Right forelimb (tissue), 1 donor: ENCODE results near the gene FOXJ3.

Experiments used
- DNase-seq: peaks from one replicate; pipeline ENCODE4 v3.0.0-alpha.2; 2018

The FOXJ3 gene

GRCh38 chr1:42163536-42164503, 171.2 kb downstream of the FOXJ3 start:
- no peak for DNase-seq

GRCh38 chr1:42163114-42163513, 171.9 kb downstream of the FOXJ3 start:
- DNase-seq, result no peak

- DNase-seq, result no peak
Observed at GRCh38 chr1:42162181-42162580, 172.9 kb downstream of the FOXJ3 start.

DNA sequence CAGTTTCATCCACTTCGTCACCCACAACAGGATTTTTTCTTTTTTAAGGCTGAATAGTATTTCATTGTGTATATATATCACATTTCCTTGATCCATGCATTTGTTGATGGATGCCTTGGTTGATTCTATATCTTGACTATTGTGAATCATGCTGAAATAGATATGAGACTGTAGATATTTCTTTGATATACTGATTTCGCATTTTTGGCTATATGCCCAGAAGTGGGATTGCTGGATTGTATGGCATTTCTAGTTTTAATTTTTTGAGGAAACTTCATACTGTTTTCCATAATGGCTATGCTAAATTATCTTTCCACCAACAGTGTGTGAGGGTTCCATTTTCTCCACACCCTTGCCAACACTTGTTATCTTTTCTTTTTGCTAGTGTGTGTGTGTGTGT, 176.8 kb downstream of the FOXJ3 start:
- no peak for DNase-seq

DNA sequence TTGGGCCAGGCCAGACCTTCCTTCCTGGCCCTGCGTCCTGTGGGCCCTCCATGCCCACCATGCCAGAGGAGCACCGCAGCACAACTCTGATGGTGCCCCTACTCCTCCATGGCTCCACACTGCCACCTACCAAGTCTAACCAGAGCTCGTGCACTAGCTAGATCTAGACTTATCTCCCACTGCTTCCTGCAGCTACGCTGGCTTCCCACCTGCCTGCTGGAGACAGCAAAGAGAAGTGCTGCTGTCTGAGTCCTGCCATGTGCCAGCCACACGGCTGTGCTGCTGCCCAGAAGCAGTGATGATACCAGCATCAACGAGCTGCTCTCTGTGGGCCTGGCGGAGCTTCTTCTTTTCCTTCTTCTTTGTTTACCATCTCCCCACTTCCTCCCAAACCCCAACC, 177.4 kb downstream of the FOXJ3 start:
- DNase-seq, result no peak

- DNase-seq, result no peak
Observed at GRCh38 chr1:42155362-42155761, 179.7 kb downstream of the FOXJ3 start.

DNA sequence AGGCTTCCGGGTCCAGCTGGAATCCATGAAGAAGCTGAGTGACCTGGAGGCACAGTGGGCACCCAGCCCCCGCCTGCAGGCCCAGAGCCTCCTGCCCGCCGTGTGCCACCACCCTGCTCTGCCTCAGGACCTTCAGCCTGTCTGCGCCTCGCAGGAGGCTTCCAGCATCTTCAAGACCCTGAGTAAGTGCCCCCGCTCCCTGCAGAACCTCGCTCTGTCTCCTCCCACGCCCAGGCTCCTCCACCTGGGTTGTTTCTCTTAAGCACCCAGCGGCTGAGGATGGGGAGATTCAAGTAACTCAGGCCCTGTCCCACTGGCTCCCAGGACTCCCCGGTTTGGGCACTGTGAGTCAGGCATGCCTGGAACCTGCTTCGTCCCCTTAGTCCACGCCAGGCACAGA, 180.3 kb downstream of the FOXJ3 start:
- DNase-seq, result no peak

DNA sequence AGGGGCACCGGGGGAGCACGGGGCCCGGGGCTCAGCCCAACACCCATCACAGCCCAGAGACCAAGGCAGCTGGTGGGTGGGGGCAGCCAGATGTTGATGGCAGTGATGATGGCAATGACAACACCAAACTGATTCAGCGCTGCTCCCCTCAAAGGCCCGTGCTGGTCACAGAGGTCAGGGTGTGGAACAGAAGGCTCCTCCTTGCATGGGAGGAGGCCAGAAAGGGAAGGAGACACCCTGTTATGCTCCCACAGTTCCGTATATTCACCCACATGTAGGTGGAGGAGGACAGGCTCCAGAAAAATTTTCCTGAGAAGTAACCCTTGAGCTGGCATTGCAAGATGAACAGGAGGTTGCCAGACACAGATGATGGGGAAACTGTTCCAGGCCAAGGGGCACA, 181.4 kb downstream of the FOXJ3 start:
- no peak for DNase-seq

- no peak for DNase-seq
Observed at GRCh38 chr1:42152907-42153600, 182.0 kb downstream of the FOXJ3 start, which contains the start of gene GUCA2B. TSS of gene GUCA2B (plus strand) at chr1:42153410. CDS start at chr1:42153451, 41 bp downstream.

- no peak for DNase-seq
Observed at GRCh38 chr1:42152119-42152518, 182.9 kb downstream of the FOXJ3 start.

GRCh38 chr1:42150651-42151050, 184.4 kb downstream of the FOXJ3 start:
- DNase-seq, result no peak

DNA sequence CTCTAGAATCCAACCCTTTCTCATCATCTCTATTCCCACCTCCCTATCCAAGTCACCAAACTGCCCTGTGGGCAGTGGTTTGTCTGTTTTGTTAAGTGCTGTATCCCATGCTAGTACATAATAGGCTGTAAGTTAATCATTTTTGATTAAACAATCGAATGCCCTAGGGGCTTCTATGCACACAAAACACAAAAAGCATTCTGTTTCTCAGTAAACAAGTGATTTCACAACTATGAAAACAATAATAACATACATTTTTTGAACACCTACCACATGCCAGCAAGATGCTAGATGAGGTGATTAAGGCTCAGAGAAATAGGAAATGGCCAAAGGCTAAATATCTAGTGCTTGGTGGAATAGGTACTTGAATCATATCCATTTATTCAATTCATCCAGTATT, 186.9 kb downstream of the FOXJ3 start:
- no peak for DNase-seq

DNA sequence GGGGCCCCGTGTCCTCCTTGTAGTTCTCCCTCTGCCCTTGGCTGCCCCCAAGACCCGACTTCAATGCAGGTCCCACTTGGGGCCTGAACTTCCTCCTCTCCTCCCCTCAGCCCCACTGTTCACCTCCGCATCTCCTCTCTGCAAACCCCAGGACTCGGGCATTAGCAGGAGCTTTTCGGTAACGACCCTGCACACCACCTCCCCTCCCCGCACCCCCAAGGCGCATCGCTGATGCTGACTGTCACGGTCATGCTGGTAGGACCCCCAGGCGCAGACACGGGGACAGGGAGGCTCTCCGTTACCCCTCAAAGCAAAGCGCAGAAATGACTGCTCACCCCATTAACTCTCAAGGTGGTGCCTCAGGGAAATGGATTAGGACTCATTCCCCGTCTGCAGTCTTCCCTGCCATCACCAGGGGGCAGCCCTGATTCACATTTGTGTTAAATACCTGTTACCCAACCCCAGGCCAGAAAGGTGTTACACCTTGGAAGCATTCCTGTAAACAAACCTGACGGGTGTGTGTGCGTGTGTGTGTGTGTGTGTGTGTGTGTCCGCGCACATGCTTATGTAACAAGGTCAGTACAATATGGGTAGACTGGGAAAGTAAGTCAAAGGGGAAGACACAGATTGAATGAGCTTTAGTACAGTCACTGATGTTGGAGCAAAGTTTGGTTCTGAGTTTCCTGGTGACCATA, 188.3 kb downstream of the FOXJ3 start:
- peak; percentile 65 for DNase-seq

- DNase-seq, result no peak
Observed at GRCh38 chr1:42145764-42146625, 189.0 kb downstream of the FOXJ3 start.

DNA sequence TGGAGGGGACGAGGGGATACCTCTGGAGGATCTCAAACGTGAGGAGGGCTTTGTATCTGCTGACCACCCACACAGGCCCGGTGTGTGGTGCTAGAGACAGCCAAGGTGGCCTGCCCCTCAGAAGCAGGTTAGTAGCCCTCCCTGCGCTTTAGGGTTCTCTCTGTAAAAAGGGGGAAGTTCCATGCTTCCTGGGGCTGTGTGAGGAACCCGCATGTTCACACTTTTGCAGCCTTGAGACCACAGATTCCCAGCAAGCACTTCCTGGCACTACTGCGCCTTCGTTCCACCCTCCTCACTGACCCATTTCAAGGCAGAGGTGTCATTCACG, 189.7 kb downstream of the FOXJ3 start:
- no peak for DNase-seq

DNA sequence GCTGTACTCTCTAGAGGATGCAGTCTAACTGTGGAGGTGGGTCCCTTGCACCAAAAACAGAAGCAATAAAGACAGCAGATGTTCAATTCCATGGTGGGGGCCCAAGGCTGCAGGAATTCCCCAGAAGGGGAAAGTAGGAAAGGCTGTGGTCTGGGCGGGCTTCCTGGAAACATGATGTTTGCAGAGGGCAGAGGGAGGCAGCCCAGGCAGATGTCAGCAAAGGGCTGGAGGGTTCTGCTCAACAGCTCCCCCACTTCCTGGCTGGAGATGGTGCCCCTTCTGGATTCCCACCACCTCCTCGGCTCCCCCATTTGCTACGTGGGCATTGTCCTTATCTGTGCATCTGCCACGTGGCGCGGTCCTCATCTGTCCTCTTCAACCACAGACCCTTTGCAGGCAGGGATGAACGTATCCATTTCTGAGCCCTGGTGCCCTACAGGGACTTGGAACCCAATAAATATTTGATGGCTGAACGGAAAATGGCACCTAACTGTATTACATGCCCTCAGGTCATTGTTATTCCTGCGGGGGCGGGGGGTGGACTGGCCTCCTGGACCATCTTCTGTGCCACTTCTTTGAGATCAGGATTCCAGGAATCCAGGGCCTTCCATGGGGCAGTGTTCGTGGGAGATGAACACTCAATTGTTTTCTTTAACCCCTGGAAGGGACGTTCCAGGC, 190.2 kb downstream of the FOXJ3 start:
- no peak for DNase-seq

DNA sequence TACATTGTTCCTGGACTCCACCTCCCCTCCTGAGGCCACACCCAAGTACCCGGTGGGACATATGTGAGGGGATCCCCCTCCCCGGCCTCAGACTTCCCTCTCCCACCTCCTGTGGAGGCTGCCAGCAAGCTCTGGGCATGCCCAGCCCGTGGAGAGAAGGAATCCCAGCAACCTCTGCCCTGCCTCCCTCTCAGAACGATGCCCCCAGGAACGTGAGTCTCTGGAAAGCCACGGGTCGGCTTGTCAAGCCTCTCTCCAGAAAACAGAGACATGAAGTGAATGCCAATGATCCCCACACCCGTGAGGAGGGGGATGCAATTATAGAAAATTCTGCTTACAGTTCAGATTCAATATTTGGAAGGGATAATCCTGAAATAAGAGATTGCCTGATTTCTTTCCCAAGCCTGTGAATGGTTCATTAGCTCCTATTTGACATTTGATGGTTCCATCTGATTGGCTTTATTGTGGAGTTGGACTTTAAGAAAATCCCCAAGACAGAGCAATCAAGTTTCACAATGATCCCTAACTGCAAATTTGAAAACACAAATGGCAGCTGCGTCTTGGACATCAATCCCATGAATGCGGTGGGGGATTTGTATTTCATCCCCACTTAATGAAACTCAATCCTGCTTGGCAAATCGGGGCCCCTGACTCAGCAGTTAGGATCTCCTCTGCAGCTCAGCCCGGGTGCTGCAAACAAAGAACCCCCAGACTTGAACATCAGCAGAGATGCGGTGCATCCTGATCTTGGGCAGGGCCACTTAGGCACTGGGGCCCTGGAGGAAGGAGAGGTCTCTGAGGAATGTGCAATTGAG, 190.9 kb downstream of the FOXJ3 start:
- DNase-seq, result no peak

DNA sequence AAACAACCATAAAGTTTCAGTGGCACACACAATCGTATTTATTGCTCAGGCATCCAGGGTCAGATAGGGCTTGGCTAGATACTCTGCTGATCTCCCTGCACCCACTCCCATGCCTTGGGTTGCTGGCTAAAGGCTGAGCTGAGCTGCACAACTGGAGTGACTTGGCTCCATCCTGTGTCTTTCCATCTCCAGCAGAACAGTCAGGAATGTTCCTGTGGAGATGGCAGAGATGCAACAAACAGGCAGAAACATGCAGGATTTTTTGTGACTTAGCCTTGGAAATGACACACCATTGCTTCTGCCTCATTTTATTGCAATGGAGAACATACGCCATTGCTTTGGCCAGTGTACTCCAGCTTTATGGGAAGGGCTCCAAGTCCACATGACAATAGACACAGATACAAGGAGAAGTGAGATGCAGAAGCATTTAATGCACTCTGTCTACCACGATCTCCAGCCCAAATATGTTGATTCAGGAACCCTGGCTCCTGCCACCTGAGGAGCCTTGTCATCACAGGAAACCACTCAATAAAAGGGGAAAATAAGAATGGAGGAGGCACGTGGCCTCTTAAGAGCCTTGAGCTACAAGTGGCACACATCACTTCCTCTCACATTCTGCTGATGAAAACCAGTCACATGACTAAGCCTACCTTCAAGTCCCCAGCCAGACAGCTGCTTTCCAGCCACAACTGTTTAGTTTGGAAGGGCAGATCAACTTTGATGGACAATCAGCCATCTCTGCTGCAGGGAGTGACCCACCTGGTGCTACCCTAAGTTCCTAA, 191.9 kb downstream of the FOXJ3 start:
- DNase-seq, result no peak

DNA sequence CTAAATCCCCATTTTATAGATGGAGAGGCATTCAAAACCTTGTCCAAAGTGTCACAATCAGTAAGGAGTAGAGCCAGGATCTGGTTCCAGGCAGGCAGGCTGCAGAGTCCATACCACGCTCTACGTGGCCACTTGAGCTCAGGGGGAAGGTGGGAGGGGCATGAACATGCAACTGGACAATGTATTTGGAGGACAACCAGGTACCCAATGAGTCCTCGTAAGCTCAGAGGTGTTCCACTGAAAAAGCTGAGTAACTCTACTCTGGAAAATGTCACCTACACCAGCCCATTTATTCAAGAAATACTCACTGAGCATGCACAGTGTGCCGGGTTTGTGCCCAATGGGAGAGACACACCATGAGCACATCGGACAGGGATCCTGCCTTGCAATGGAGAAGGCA, 193.1 kb downstream of the FOXJ3 start:
- no peak for DNase-seq

DNA sequence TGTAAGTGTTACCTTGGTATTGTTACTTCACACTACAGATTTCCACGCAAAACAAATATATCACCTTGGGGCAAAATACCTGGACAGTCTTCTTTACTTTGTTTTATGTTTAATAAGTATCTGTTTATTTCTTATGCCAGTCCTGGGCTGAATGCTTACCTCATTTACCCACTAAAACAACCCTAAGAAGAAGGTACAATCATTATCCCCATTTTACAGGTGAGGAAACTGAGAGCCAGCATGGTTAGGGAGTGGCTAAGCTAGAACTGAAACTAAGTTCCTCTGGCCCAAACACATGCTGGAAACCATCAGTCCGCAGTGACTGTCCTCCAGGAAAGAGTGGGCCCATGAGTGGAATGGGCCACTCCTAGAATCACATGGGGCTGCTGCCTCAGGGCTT, 194.8 kb downstream of the FOXJ3 start:
- no peak for DNase-seq
